ENCODE data around the gene CDX1.
A peak's percentile ranks its signal among the peaks of the same experiment; 100 is the strongest.

CDX1 gene

GRCh38 chr5:150163547-150164059 lies 3.0 kb upstream of the CDX1 start:
- DNase-seq (ENCODE audit: low spot score) = peak; percentile 62

- DNase-seq (ENCODE audit: low spot score) = no peak
Measured at GRCh38 chr5:150164211-150164980, 2.2 kb upstream of the CDX1 start.

GRCh38 chr5:150166037-150166649 lies 435 bp upstream of the CDX1 start:
- DNase-seq (ENCODE audit: low spot score) = no peak

- no peak for DNase-seq (ENCODE audit: low spot score)
Measured at GRCh38 chr5:150167512-150167850, 903 bp downstream of the CDX1 start.

- DNase-seq (ENCODE audit: low spot score) = no peak
Measured at GRCh38 chr5:150167908-150168307, 1.3 kb downstream of the CDX1 start.

GRCh38 chr5:150168864-150169263 lies 2.3 kb downstream of the CDX1 start:
- no peak for DNase-seq (ENCODE audit: low spot score)

GRCh38 chr5:150172145-150172544 lies 5.6 kb downstream of the CDX1 start:
- no peak for DNase-seq (ENCODE audit: low spot score)

- no peak for DNase-seq (ENCODE audit: low spot score)
Measured at GRCh38 chr5:150172556-150172955, 6.0 kb downstream of the CDX1 start.

- no peak for DNase-seq (ENCODE audit: low spot score)
Measured at GRCh38 chr5:150173161-150173560, 6.6 kb downstream of the CDX1 start.

- no peak for DNase-seq (ENCODE audit: low spot score)
Measured at GRCh38 chr5:150174285-150174684, 7.7 kb downstream of the CDX1 start.

GRCh38 chr5:150175076-150175475 lies 8.5 kb downstream of the CDX1 start:
- no peak for DNase-seq (ENCODE audit: low spot score)

- DNase-seq (ENCODE audit: low spot score) = peak; percentile 78
Measured at GRCh38 chr5:150175536-150175935, 9.0 kb downstream of the CDX1 start.

- DNase-seq (ENCODE audit: low spot score) = no peak
Measured at GRCh38 chr5:150176745-150177477, 10.3 kb downstream of the CDX1 start.

GRCh38 chr5:150177721-150178120 lies 11.1 kb downstream of the CDX1 start:
- no peak for DNase-seq (ENCODE audit: low spot score)

GRCh38 chr5:150178262-150178661 lies 11.7 kb downstream of the CDX1 start:
- no peak for DNase-seq (ENCODE audit: low spot score)

GRCh38 chr5:150179019-150179620 lies 12.5 kb downstream of the CDX1 start:
- no peak for DNase-seq (ENCODE audit: low spot score)

GRCh38 chr5:150180241-150181026 lies 13.9 kb downstream of the CDX1 start:
- DNase-seq (ENCODE audit: low spot score) = no peak

GRCh38 chr5:150181027-150181426 lies 14.4 kb downstream of the CDX1 start:
- DNase-seq (ENCODE audit: low spot score) = no peak

GRCh38 chr5:150181766-150182545 lies 15.4 kb downstream of the CDX1 start:
- DNase-seq (ENCODE audit: low spot score) = no peak

- no peak for DNase-seq (ENCODE audit: low spot score)
Measured at GRCh38 chr5:150182774-150183173, 16.2 kb downstream of the CDX1 start.

GRCh38 chr5:150183436-150183835 lies 16.9 kb downstream of the CDX1 start:
- no peak for DNase-seq (ENCODE audit: low spot score)

All from HuH-7 (cell line).